AG08395 (cell line): ENCODE measurements around the gene RNASEH2C.
A peak's percentile ranks its signal among the peaks of the same experiment; 100 is the strongest.
"Not testable (repeated sequence)": the region's sequence is repeated elsewhere in the genome, so short reads cannot be mapped to it uniquely, and the experiment has no call there.

Experiments used
- DNase-seq: peaks from one replicate; pipeline ENCODE4 v3.0.0; 2012; ENCODE audit warnings: mixed read lengths, low spot score

Gene RNASEH2C

GRCh38 chr11:65720211-65720934 is at the start of gene RNASEH2C:
Gene RNASEH2C (minus strand): TSS chr11:65720798. CDS start chr11:65720758, 40 bp downstream.
- DNase-seq: peak; percentile 86

- DNase-seq: not testable (repeated sequence)
Measured at GRCh38 chr11:65767806-65768205, 47.2 kb upstream of the RNASEH2C start.

GRCh38 chr11:65767406-65767805 is 46.8 kb upstream of the RNASEH2C start:
- DNase-seq: no peak

- DNase-seq: peak; percentile 75
Measured at GRCh38 chr11:65766535-65766934, 45.9 kb upstream of the RNASEH2C start.

GRCh38 chr11:65764434-65764833 is 43.8 kb upstream of the RNASEH2C start:
- DNase-seq: no peak

- DNase-seq: not testable (repeated sequence)
Measured at GRCh38 chr11:65762816-65763215, 42.2 kb upstream of the RNASEH2C start.

GRCh38 chr11:65762169-65762568 is 41.6 kb upstream of the RNASEH2C start:
- DNase-seq: not testable (repeated sequence)

- no peak for DNase-seq
Measured at GRCh38 chr11:65745049-65745448, 24.5 kb upstream of the RNASEH2C start.

GRCh38 chr11:65744699-65745042 is 24.1 kb upstream of the RNASEH2C start:
- no peak for DNase-seq

GRCh38 chr11:65744026-65744698 is 23.6 kb upstream of the RNASEH2C start:
- peak; percentile 26 for DNase-seq

- DNase-seq: no peak
Measured at GRCh38 chr11:65743681-65744025, 23.1 kb upstream of the RNASEH2C start.

GRCh38 chr11:65742353-65742752 is 21.8 kb upstream of the RNASEH2C start:
- no peak for DNase-seq

- no peak for DNase-seq
Measured at GRCh38 chr11:65741185-65741584, 20.6 kb upstream of the RNASEH2C start.

GRCh38 chr11:65739022-65739421 is 18.4 kb upstream of the RNASEH2C start:
- DNase-seq: no peak

- no peak for DNase-seq
Measured at GRCh38 chr11:65736810-65737209, 16.2 kb upstream of the RNASEH2C start.

GRCh38 chr11:65735111-65735510 is 14.5 kb upstream of the RNASEH2C start:
- not testable (repeated sequence) for DNase-seq

- no peak for DNase-seq
Measured at GRCh38 chr11:65730461-65730860, 9.9 kb upstream of the RNASEH2C start.

GRCh38 chr11:65727865-65728264 is 7.3 kb upstream of the RNASEH2C start:
- no peak for DNase-seq

- no peak for DNase-seq
Measured at GRCh38 chr11:65726660-65727059, 6.1 kb upstream of the RNASEH2C start.

GRCh38 chr11:65722261-65722660 is 1.7 kb upstream of the RNASEH2C start:
- no peak for DNase-seq

GRCh38 chr11:65719871-65720210 is 757 bp downstream of the RNASEH2C start:
- peak; percentile 42 for DNase-seq

GRCh38 chr11:65718964-65719492 is 1.6 kb downstream of the RNASEH2C start:
- DNase-seq: peak; percentile 38

- no peak for DNase-seq
Measured at GRCh38 chr11:65718531-65718930, 2.1 kb downstream of the RNASEH2C start.

GRCh38 chr11:65717906-65718305 is 2.7 kb downstream of the RNASEH2C start:
- DNase-seq: no peak
